Measurements from ENCODE around the gene STX5.
"Not testable (repeated sequence)": the region's sequence is repeated elsewhere in the genome, so short reads cannot be mapped to it uniquely, and the experiment has no call there.

STX5 gene

GRCh38 chr11:62860835-62861563, 29.1 kb upstream of the STX5 start:
- DNase-seq (ENCODE audit: low read depth in 1 of 2, low spot score in 1 of 2): no peak
- in situ Hi-C loops (cut with HindIII; ENCODE audit: low pct_unique_long_range_greater_than_20kb, low sequenced_read_pairs): no loop called here
- TF ChIP-seq JUND (IDR thresholded peaks at IDR 0.05; ENCODE audit: low read depth): no peak

- DNase-seq (ENCODE audit: low read depth in 1 of 2, low spot score in 1 of 2); in situ Hi-C loops (cut with HindIII; ENCODE audit: low pct_unique_long_range_greater_than_20kb, low sequenced_read_pairs): not testable (repeated sequence)
Measured at GRCh38 chr11:62859281-62859703, 27.4 kb upstream of the STX5 start.

- no peak for TF ChIP-seq JUND (IDR thresholded peaks at IDR 0.05; ENCODE audit: low read depth)
- in situ Hi-C loops (cut with HindIII; ENCODE audit: low pct_unique_long_range_greater_than_20kb, low sequenced_read_pairs): no loop called here
- no peak for DNase-seq (ENCODE audit: low read depth in 1 of 2, low spot score in 1 of 2)
Measured at GRCh38 chr11:62858201-62858600, 26.4 kb upstream of the STX5 start.

- in situ Hi-C loops (cut with HindIII; ENCODE audit: low pct_unique_long_range_greater_than_20kb, low sequenced_read_pairs): no loop called here
- TF ChIP-seq JUND (IDR thresholded peaks at IDR 0.05; ENCODE audit: low read depth): no peak
- peak in 1 of 2 experiments; percentile 71 for DNase-seq (ENCODE audit: low read depth in 1 of 2, low spot score in 1 of 2)
Measured at GRCh38 chr11:62857541-62857982, 25.7 kb upstream of the STX5 start.

GRCh38 chr11:62856333-62856895, 24.6 kb upstream of the STX5 start:
- in situ Hi-C loops (cut with HindIII; ENCODE audit: low pct_unique_long_range_greater_than_20kb, low sequenced_read_pairs): no loop called here
- no peak for DNase-seq (ENCODE audit: low read depth in 1 of 2, low spot score in 1 of 2)
- no peak for TF ChIP-seq JUND (IDR thresholded peaks at IDR 0.05; ENCODE audit: low read depth)

- in situ Hi-C loops (cut with HindIII; ENCODE audit: low pct_unique_long_range_greater_than_20kb, low sequenced_read_pairs): no loop called here
- TF ChIP-seq JUND (IDR thresholded peaks at IDR 0.05; ENCODE audit: low read depth): no peak
- DNase-seq (ENCODE audit: low read depth in 1 of 2, low spot score in 1 of 2): peak; percentile 83 to 99
Measured at GRCh38 chr11:62855571-62856332, 23.9 kb upstream of the STX5 start.

- in situ Hi-C loops (cut with HindIII; ENCODE audit: low pct_unique_long_range_greater_than_20kb, low sequenced_read_pairs): no loop called here
- TF ChIP-seq JUND (IDR thresholded peaks at IDR 0.05; ENCODE audit: low read depth): no peak
- DNase-seq (ENCODE audit: low read depth in 1 of 2, low spot score in 1 of 2): no peak
Measured at GRCh38 chr11:62854825-62855570, 23.1 kb upstream of the STX5 start.

GRCh38 chr11:62854013-62854824, 22.4 kb upstream of the STX5 start:
- in situ Hi-C loops (cut with HindIII; ENCODE audit: low pct_unique_long_range_greater_than_20kb, low sequenced_read_pairs): no loop called here
- no peak for DNase-seq (ENCODE audit: low read depth in 1 of 2, low spot score in 1 of 2)
- no peak for TF ChIP-seq JUND (IDR thresholded peaks at IDR 0.05; ENCODE audit: low read depth)

GRCh38 chr11:62853279-62853965, 21.6 kb upstream of the STX5 start:
- no peak for DNase-seq (ENCODE audit: low read depth in 1 of 2, low spot score in 1 of 2)
- TF ChIP-seq JUND (IDR thresholded peaks at IDR 0.05; ENCODE audit: low read depth): no peak
- in situ Hi-C loops (cut with HindIII; ENCODE audit: low pct_unique_long_range_greater_than_20kb, low sequenced_read_pairs): no loop called here

- no peak for TF ChIP-seq JUND (IDR thresholded peaks at IDR 0.05; ENCODE audit: low read depth)
- DNase-seq (ENCODE audit: low read depth in 1 of 2, low spot score in 1 of 2): no peak
- in situ Hi-C loops (cut with HindIII; ENCODE audit: low pct_unique_long_range_greater_than_20kb, low sequenced_read_pairs): no loop called here
Measured at GRCh38 chr11:62852523-62853188, 20.8 kb upstream of the STX5 start.
